ENCODE results near the gene NEDD4L. TPM values are rescaled to one million over a fixed set of nuclear protein-coding genes. Genes with fewer than 3 reads are reported as not detected.
A peak's percentile ranks its signal among the peaks of the same experiment; 100 is the strongest.

Gene NEDD4L
- total and polyA plus RNA-seq, 8 donors: 88.0 to 159 (median 95.2) TPM

- no peaks in the 10 kb centered on the region for H3K27me3 ChIP-seq
- no peak for TF ChIP-seq CTCF (IDR thresholded peaks at IDR 0.05)
These were observed 309.6 kb downstream of the NEDD4L start for GRCh38 chr18:58353581-58353980.

DNA sequence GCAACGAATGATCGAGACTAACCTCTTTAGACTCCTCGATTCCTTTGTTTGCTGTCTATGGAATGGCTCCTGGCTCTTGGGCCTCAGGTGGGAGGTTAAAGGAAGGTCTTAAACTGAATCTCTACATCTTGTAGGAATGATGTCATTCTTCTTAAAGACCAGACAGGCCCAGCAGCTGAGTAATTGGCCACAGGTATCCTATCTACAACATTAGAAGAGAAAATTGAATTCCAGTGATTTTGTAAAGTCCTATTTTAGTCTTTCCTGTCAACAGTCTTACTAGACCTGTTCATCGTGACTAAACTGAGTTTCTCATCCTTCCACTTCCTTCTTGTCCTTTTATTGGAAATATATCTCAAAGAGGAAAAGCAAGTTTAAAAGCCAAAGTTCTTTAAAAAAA is 310.0 kb downstream of the NEDD4L start:
- Histone ChIP-seq H3K4me1 (peaks cover 0 to 2% of the 10 kb centered on the region in 2 donors), H3K27me3 (no peaks in the 10 kb centered on the region), H3K36me3 (peaks cover 0 to 18% of the 10 kb centered on the region in 2 donors), H3K9me3 (no peaks in the 10 kb centered on the region), H3K4me3 (no peak overlapping the region), H3K27ac (no peak overlapping the region)
- ATAC-seq (no peak), DNase-seq (no peak)
- intact Hi-C loops (cut with DNase I): no loop called here
- no peak for TF ChIP-seq CTCF (IDR thresholded peaks at IDR 0.05)

More at GRCh38 chr18:58353581-58353980, 309.6 kb downstream of the NEDD4L start:
- no peak for DNase-seq
- no peaks in the 10 kb centered on the region for H3K9me3 ChIP-seq
- intact Hi-C loops (cut with DNase I): no loop called here
- H3K4me3 ChIP-seq: no peak overlapping the region
- no peak overlapping the region for H3K27ac ChIP-seq
- H3K36me3 ChIP-seq: peaks cover 0 to 18% of the 10 kb centered on the region in 2 donors
- peaks cover 1 to 7% of the 10 kb centered on the region in 2 donors for H3K4me1 ChIP-seq
- ATAC-seq: no peak

DNA sequence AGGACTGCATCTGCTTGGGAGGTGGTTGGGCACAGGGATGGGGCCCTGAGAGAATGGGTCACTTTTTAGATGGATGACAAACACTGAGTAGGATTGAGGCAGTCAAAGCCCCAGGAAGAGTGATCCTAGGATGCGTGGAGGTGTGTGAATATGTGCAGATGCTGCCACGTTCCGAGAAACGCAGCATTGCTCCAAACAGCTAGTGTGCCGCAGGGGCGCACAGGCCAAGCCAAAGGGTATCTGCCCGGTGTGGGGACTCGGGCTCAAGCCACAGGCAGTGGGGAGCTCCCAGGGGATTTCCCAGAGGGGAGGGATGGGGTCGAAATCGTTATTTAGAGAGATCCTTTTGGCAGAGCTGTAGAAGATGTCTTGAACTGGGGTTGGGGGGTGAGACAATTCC is 310.8 kb downstream of the NEDD4L start:
- DNase-seq (no peak), ATAC-seq (no peak)
- no peak overlapping the region for H3K27ac ChIP-seq
- TF ChIP-seq CTCF (IDR thresholded peaks at IDR 0.05): no peak
- intact Hi-C loops (cut with DNase I): no loop called here
- no peaks in the 10 kb centered on the region for H3K9me3 ChIP-seq
- peaks cover 0 to 18% of the 10 kb centered on the region in 2 donors for H3K36me3 ChIP-seq
- H3K4me1 ChIP-seq: no peaks in the 10 kb centered on the region
- no peak overlapping the region for H3K4me3 ChIP-seq
- no peaks in the 10 kb centered on the region for H3K27me3 ChIP-seq

DNA sequence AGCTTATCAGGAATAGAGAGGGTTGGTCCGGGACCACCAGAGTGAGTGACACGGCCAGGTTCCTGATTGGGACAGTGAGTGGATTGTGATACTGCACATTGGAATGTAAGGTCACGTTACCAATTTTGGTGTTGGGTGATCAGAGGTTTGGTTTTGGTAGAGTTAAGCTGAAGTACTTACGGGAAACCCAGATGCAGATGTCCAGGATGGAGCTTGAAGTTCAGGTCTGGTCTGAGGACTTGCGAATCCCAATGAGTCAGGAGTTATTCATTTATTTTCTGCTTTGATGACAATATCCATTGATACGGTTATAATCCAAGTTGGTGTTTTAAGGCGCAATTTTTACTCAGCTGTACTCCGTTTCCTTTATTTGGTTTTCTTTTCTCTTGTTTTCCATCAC is 311.2 kb downstream of the NEDD4L start:
- H3K36me3 ChIP-seq: peaks cover 0 to 18% of the 10 kb centered on the region in 2 donors
- DNase-seq: no peak
- no peak overlapping the region for H3K4me3 ChIP-seq
- intact Hi-C loops (cut with DNase I): no loop called here
- no peaks in the 10 kb centered on the region for H3K27me3 ChIP-seq
- no peak for ATAC-seq
- TF ChIP-seq CTCF (IDR thresholded peaks at IDR 0.05): no peak
- H3K27ac ChIP-seq: no peak overlapping the region
- H3K4me1 ChIP-seq: no peaks in the 10 kb centered on the region
- no peaks in the 10 kb centered on the region for H3K9me3 ChIP-seq

DNA sequence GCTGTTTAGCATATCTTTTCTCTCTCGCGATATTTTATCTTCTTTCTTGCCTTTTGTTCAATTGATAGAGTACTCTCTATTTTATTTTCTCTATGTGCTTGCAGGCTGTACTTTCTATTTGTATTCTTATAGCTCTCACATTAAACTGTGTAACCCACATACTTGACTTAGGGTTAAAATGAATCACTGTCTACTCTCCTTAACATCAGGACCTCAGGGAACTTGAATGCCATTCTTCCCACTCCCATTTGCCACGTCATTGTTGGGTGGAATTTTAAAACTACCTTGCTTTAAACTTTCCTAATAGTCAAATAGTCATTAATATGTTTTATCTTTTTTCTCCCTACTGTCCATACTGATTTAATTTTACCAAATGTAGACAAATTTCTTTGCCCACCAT is 315.2 kb downstream of the NEDD4L start:
- no peak for TF ChIP-seq CTCF (IDR thresholded peaks at IDR 0.05)
- Histone ChIP-seq H3K9me3 (no peaks in the 10 kb centered on the region), H3K27me3 (no peaks in the 10 kb centered on the region), H3K36me3 (peaks cover 0 to 12% of the 10 kb centered on the region in 2 donors), H3K27ac (no peak overlapping the region), H3K4me1 (peaks cover 9 to 26% of the 10 kb centered on the region in 2 donors), H3K4me3 (no peak overlapping the region)
- DNase-seq (no peak), ATAC-seq (peak; percentile 9)
- intact Hi-C loops (cut with DNase I): no loop called here

All from left lung (tissue), 10 donors.